ENCODE results near the gene GRAMD1A. TPM values are rescaled to one million over a fixed set of nuclear protein-coding genes. Genes with fewer than 3 reads are reported as not detected.

Gene GRAMD1A
- total and polyA plus RNA-seq, 2 of the 8 experiments (the other 6 are each of a cell fraction or from before 2014, with no cell fraction given), result 113 to 154 TPM

GRCh38 chr19:35073941-35074340, 73.8 kb downstream of the GRAMD1A start:
- no peak overlapping the region for H3K4me3 ChIP-seq (ENCODE audit: extremely low read depth in 1 of 4, insufficient read depth in 2 of 4, low read depth in 3 of 4, low read length in 4 of 4)
- H3K23me2 ChIP-seq (ENCODE audit: low read depth, low read length), result no peaks in the 10 kb centered on the region; the same call in 1 of the 2 replicates
- H3K4me2 ChIP-seq (ENCODE audit: insufficient read depth in 1 of 2, low read depth in 2 of 2, low read length in 2 of 2), result no peak overlapping the region
- H3K4me1 ChIP-seq (replicated peaks in 1 of 4; ENCODE audit: control insufficient read depth in 3 of 4, insufficient read depth in 4 of 4, low read length in 3 of 4), result peaks cover 0 to 7% (median 7%) of the 10 kb centered on the region in 4 experiments; a peak in 4 of 7 replicates
- WGBS, 2 experiments (ENCODE audit: extremely low coverage in 1 of 2, insufficient coverage in 1 of 2, insufficient read length in 1 of 2, insufficient replicate concordance in 2 of 2, low coverage in 1 of 2, low lambda C conversion rate in 2 of 2, missing lambda C conversion rate in 1 of 2), result 95% methylated on average over 6 of the region's 8 CpGs; no CpG with 5 or more reads in 1 of the 2 experiments
- no peak overlapping the region for H3K18ac ChIP-seq (ENCODE audit: extremely low read depth, low read length)
- no peak overlapping the region for H2BK120ac ChIP-seq (replicated peaks; ENCODE audit: low read depth, low read length)
- no peak overlapping the region for H3K9ac ChIP-seq (replicated peaks in 1 of 4; ENCODE audit: extremely low read depth in 1 of 4, low read depth in 3 of 4, low read length in 3 of 4)
- ChIA-PET POLR2A (ENCODE audit: partially characterized antibody) (interaction anchor here (0.9 kb wide), 2 partner anchors 12 to 190 kb away, joined by 3 read pairs; no protein-coding TSS in a partner anchor), CTCF (ENCODE audit: partially characterized antibody) (interaction anchor here (0.6 to 1.9 kb wide), 5 partner anchors 9 to 170 kb away, joined by 3 to 7 read pairs (median 6); partner anchors contain the start of gene LGI4)
- H4K8ac ChIP-seq (ENCODE audit: extremely low read depth, insufficient read depth, low read length), result 0 out of 2 replicates have a peak overlapping the region, but pooled peaks have one; percentile 14
- peak overlapping the region; percentile 68; the same call in 1 of the 2 replicates for H2BK12ac ChIP-seq (ENCODE audit: low read depth, low read length)
- FAIRE-seq (no peak), DNase-seq (ENCODE audit: low read depth in 1 of 2, low spot score in 2 of 2) (no peak)
- H3K79me1 ChIP-seq (ENCODE audit: low read depth, low read length), result no peaks in the 10 kb centered on the region
- H3K27me3 ChIP-seq (replicated peaks in 1 of 4; ENCODE audit: control insufficient read depth in 3 of 4, extremely low read depth in 1 of 4, insufficient read depth in 3 of 4, low read length in 3 of 4), result no peaks in the 10 kb centered on the region; a peak in 2 of 7 replicates
- H3K4ac ChIP-seq (replicated peaks; ENCODE audit: insufficient read length, low read depth, low read length), result no peak overlapping the region
- no peaks in the 10 kb centered on the region for H3K36me3 ChIP-seq (ENCODE audit: control insufficient read depth in 2 of 4, insufficient read depth in 4 of 4, low read length in 3 of 4)
- no peaks in the 10 kb centered on the region for H3K79me2 ChIP-seq (ENCODE audit: control insufficient read depth in 1 of 2, insufficient read depth in 2 of 2, low read length in 2 of 2)
- H3K23ac ChIP-seq (ENCODE audit: insufficient read length), result no peak overlapping the region
- H2AK5ac ChIP-seq (ENCODE audit: low read depth, low read length), result no peak overlapping the region
- H3K56ac ChIP-seq (replicated peaks; ENCODE audit: insufficient read length, low read depth, low read length), result no peak overlapping the region
- no peak overlapping the region for H2AFZ ChIP-seq (ENCODE audit: low read length)
- H4K91ac ChIP-seq (replicated peaks; ENCODE audit: insufficient read length, low read length), result no peak overlapping the region
- no peak overlapping the region; the same call in 1 of the 2 replicates for H2BK5ac ChIP-seq (ENCODE audit: low read depth, low read length)
- no peak overlapping the region for H4K5ac ChIP-seq (ENCODE audit: insufficient read length, low read depth, low read length)
- H2BK20ac ChIP-seq (ENCODE audit: low read length), result 0 out of 2 replicates have a peak overlapping the region, but pooled peaks have one; percentile 72
- H4K20me1 ChIP-seq (replicated peaks in 1 of 2; ENCODE audit: control insufficient read depth in 1 of 2, insufficient read depth in 2 of 2, low read length in 2 of 2), result no peaks in the 10 kb centered on the region
- H2BK15ac ChIP-seq (ENCODE audit: low read length), result no peak overlapping the region
- no peak overlapping the region for H3K14ac ChIP-seq (ENCODE audit: insufficient read length)
- no peak overlapping the region for H3K27ac ChIP-seq (ENCODE audit: low read depth, low read length)
- H3K9me3 ChIP-seq (ENCODE audit: insufficient read depth in 2 of 2, low read depth in 1 of 2, low read length in 1 of 2), result peaks cover 3 to 4% of the 10 kb centered on the region in 2 experiments; a peak in 3 of 4 replicates
- no peak for TF ChIP-seq NANOG (IDR thresholded peaks at IDR 0.05; ENCODE audit: insufficient read depth, low read depth, low read length, poor library complexity, severe bottlenecking)
- no peak for TF ChIP-seq YY1 (IDR thresholded peaks at IDR 0.05; ENCODE audit: low read depth, low read length)
- no peak for TF ChIP-seq RNF2 (IDR thresholded peaks at IDR 0.05; ENCODE audit: borderline replicate concordance, low read depth, low read length, missing control alignments, poor library complexity, severe bottlenecking)
- TF ChIP-seq CTBP2 (IDR thresholded peaks at IDR 0.05; ENCODE audit: borderline replicate concordance, insufficient read depth, insufficient read length, low read length), result no peak
- TF ChIP-seq USF2 (IDR thresholded peaks at IDR 0.05; ENCODE audit: low read length), result no peak
- TF ChIP-seq POLR2AphosphoS5 (IDR thresholded peaks at IDR 0.05; ENCODE audit: low read depth, low read length), result no peak
- no peak for TF ChIP-seq EGR1 (IDR thresholded peaks at IDR 0.05; ENCODE audit: borderline replicate concordance, low read depth, low read length)
- no peak for TF ChIP-seq ZNF274 (IDR thresholded peaks at IDR 0.05; ENCODE audit: borderline replicate concordance, extremely low read depth, low read length)
- TF ChIP-seq SP4 (IDR thresholded peaks at IDR 0.05; ENCODE audit: low read length), result no peak
- no peak for TF ChIP-seq RXRA (IDR thresholded peaks at IDR 0.05; ENCODE audit: insufficient read depth, low read depth, low read length)
- no peak for TF ChIP-seq BACH1 (IDR thresholded peaks at IDR 0.05; ENCODE audit: low read length)
- no peak for TF ChIP-seq CHD1 (IDR thresholded peaks at IDR 0.05; ENCODE audit: low read depth, low read length)
- TF ChIP-seq SP2 (IDR thresholded peaks at IDR 0.05; ENCODE audit: low read length), result no peak

Measured in H1 (cell line).